H1 (cell line): ENCODE measurements around the gene SCIMP.

Source experiments
- NANOG ChIP-seq: IDR thresholded peaks from 2 replicates; pipeline ENCODE4 v1.6.1; 2011; ENCODE audit warnings: low read length, low read depth, mild to moderate bottlenecking, inconsistent platforms; ENCODE audit not compliant: insufficient read depth, poor library complexity, severe bottlenecking
- RFX5 ChIP-seq: IDR thresholded peaks from 2 replicates; pipeline ENCODE4 v1.6.1; 2011; ENCODE audit warnings: low read depth, low read length, improper control_type of control experiment, borderline replicate concordance
- TF ChIP-seq, protein P1 (sequence below): IDR thresholded peaks from 2 replicates; pipeline ENCODE4 v1.6.1; 2011; ENCODE audit warnings: low read length, improper control_type of control experiment

DNA sequence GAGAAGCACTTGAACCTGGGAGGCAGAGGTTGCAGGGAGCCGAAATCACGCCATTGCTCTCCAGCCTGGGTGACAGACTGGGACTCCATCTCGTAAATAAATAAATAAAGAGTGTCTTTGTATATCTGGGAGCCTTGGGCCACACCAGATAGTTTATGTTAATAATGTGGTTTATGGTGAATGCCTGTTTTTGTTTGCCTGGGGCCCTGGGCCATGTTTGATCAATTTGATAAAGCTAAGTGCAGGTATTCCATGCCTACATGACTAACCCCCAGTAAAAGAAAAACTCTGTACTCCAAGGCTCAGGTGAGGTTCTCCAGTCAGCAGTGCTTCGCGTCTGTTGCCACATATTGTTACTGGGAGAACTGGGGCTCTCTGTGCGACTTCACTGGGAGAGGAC, 15.1 kb downstream of the SCIMP start:
- no peak for TF ChIP-seq RFX5
- TF ChIP-seq NANOG, result no peak
- TF ChIP-seq, protein P1, sequence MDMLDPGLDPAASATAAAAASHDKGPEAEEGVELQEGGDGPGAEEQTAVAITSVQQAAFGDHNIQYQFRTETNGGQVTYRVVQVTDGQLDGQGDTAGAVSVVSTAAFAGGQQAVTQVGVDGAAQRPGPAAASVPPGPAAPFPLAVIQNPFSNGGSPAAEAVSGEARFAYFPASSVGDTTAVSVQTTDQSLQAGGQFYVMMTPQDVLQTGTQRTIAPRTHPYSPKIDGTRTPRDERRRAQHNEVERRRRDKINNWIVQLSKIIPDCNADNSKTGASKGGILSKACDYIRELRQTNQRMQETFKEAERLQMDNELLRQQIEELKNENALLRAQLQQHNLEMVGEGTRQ, result no peak
